Cardiac fibroblast (primary cell): ENCODE data around the gene HNRNPD.
A peak's percentile ranks its signal among the peaks of the same experiment; 100 is the strongest.
"Not testable (repeated sequence)": the region's sequence is repeated elsewhere in the genome, so short reads cannot be mapped to it uniquely, and the experiment has no call there.

ENCODE experiments used
- DNase-seq, 2 donors: peaks; one replicate each; pipeline versions ENCODE4 v3.0.0 to v3.0.0-alpha.2; 2010; ENCODE audit warnings: low read depth in 2 of 2
- H3K4me3 ChIP-seq, 2 donors: replicated peaks in 1 of 2; 1 replicate in 1 of 2; 2 replicates in 1 of 2; pipeline ENCODE4 v1.5.1; 2011; ENCODE audit warnings: low read depth in 2 of 2, low read length in 2 of 2, mild to moderate bottlenecking in 2 of 2, moderate library complexity in 1 of 2
- CTCF ChIP-seq: IDR thresholded peaks from one replicate; pipeline ENCODE4 v1.5.1; 2011; ENCODE audit warnings: low read depth, mild to moderate bottlenecking, low read length, inconsistent platforms

Gene HNRNPD

GRCh38 chr4:82376109-82376508, 2.3 kb upstream of the HNRNPD start:
- no peak overlapping the region for H3K4me3 ChIP-seq
- DNase-seq, result no peak
- no peak for TF ChIP-seq CTCF

- H3K4me3 ChIP-seq, result peak overlapping the region; percentile 98 to 99
- TF ChIP-seq CTCF, result no peak
- DNase-seq, result no peak
Measured at GRCh38 chr4:82373486-82373815, 340 bp downstream of the HNRNPD start.

GRCh38 chr4:82372517-82373485, 990 bp downstream of the HNRNPD start:
- TF ChIP-seq CTCF, result no peak
- DNase-seq, result peak; percentile 71 to 75
- peak overlapping the region; percentile 98 to 99 for H3K4me3 ChIP-seq

GRCh38 chr4:82371497-82371896, 2.3 kb downstream of the HNRNPD start:
- H3K4me3 ChIP-seq, result peak overlapping the region; percentile 98 to 99
- DNase-seq, result no peak
- no peak for TF ChIP-seq CTCF

- no peak for TF ChIP-seq CTCF
- no peak for DNase-seq
- H3K4me3 ChIP-seq, result no peak overlapping the region
Measured at GRCh38 chr4:82367438-82368097, 6.2 kb downstream of the HNRNPD start.

GRCh38 chr4:82366431-82366830, 7.4 kb downstream of the HNRNPD start:
- H3K4me3 ChIP-seq, DNase-seq: not testable (repeated sequence)

GRCh38 chr4:82363896-82364487, 9.8 kb downstream of the HNRNPD start:
- H3K4me3 ChIP-seq, result no peak overlapping the region
- no peak for DNase-seq
- no peak for TF ChIP-seq CTCF
